GM11168 (cell line): Measurements from ENCODE around the gene GPS1.

Experiments
- in situ Hi-C: fragments of 300-500 bp; cut with MboI; formaldehyde crosslinking; loops from one replicate; pipeline ENCODE4 v1.12.0; 2022; ENCODE audit warnings: low sequenced_read_pairs; ENCODE audit not compliant: unreplicated experiment

GPS1 gene

GRCh38 chr17:82073446-82073845 is 21.7 kb downstream of the GPS1 start:
- in situ Hi-C loops: no loop called here

- in situ Hi-C loops: no loop called here
Observed at GRCh38 chr17:82076018-82076784, 24.5 kb downstream of the GPS1 start.

- in situ Hi-C loops: no loop called here
Observed at GRCh38 chr17:82076785-82077591, 25.3 kb downstream of the GPS1 start.

DNA sequence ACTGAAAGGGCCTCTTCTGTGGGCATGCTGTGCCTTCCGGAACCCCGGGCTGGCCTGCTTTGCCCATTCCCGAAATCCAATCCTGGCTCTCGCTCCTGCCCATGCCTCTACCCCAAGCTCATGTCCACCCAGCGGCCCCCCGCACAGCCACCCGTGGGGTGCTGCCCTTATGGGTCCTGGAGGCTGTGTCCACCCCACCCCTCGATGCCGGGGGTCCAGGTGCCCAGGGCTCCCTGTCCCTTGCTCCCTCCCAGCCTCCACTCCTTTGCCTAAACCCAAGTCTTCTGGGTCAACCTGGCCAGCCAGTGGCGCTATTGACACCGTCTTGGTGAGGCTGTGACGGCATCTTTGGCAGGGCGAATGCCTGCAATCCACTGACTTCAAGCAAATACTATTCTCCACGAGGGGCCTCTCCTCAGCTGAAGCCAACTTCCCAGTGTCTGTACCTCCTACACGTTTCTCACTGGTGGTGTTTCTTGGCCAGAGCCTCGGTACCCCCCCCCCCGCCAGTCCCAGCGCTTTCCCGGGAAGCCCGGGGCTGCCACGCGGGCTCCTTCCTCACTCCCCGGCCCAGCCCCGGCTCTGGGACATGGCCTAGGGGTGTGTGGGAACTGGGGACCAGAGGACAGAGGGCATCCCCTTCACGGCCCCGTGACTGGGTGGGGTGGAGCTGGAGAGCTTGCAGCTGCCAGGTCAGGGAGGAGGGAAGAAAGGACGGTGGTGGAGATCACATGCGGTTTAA is 26.1 kb downstream of the GPS1 start:
- in situ Hi-C loops: no loop called here

- in situ Hi-C loops: no loop called here
Observed at GRCh38 chr17:82078433-82078832, 26.7 kb downstream of the GPS1 start.

DNA sequence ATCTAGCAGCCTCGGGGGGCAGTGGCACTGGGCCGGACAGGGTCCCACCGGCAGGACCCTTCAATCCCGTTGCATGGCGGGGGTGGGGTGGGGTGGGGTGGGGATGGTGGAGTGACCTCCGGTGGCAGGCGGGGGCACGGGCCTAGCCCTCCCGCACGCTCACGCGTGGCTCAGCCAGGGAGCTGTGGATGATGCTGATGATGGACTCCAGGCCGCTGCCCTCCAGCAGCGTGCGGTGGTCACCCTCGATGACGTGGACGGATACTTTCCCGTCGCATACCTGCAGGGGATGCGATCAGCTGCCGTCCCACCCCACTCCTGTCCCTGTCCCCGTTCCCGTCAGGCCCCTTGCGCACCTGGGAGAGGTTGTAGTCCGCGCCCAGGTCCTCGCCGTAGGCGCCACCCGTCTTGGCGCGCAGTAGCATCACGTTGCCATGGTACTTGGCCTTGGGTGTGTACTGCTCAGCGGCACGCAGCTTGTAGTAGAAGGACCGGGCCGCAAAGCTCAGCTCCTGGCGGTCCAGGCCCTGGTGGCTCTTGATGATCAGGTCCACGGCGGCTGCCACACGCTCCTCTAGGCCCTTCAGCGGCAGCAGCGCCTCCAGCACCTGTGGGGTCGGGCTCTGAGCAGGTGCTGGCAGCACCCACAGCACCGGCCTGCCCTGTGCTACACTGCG is 27.4 kb downstream of the GPS1 start:
- in situ Hi-C loops: no loop called here

- in situ Hi-C loops: no loop called here
Observed at GRCh38 chr17:82080048-82080788, 28.5 kb downstream of the GPS1 start.

DNA sequence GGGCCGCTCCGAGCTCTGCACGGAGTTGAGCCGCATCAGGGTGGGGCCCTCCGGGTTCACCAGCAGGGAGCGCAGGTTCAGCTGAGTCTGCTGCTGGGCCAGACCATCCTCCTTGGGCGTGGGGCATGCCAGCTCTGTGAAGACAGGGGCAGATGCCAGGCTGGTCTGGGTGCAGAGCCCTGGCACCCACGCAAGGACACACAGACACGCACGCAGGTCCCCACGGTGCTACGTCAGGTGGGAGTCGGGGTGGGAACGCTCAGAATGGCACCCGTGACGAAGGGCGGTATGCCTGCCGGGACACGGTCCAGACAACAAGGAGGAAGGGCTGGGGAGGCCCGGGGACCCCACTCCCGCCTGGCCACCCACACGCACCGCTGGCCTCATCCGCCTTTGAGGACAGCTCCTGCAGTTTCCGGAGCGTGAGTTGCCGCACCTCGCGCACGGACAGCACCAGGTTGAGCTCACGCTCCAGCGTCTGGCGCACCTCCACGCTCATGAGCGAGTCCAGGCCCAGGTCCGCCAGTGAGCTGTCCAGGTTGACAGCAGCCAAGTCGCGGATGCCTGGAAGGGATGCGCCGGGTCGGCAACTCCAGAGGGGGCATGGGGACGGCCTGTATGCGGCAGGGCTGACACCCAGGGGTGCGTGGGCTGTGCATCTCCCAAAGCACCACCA is 29.2 kb downstream of the GPS1 start:
- in situ Hi-C loops: no loop called here

- in situ Hi-C loops: no loop called here
Observed at GRCh38 chr17:82081546-82081945, 29.8 kb downstream of the GPS1 start.

- in situ Hi-C loops: no loop called here
Observed at GRCh38 chr17:82081966-82082365, 30.3 kb downstream of the GPS1 start.

DNA sequence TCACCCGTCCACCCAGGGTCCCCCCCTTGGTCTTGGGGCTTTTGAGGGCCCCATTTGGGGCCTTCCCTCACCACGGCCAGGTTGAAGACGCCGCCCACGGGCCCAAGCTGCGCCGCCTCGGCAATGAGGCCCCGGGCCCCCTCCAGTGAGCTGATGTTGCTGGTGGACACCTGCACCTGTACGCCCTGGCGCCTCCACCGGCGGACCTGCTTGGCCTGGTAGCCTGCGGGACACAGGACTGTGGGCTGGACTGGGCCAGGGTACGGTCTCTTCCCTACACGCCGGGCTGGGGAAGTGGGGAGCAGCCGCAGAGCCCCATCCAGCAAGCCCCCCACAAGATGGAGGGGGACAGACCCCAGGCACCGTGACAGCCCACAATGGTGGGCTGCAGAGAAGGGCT is 30.8 kb downstream of the GPS1 start:
- in situ Hi-C loops: no loop called here

DNA sequence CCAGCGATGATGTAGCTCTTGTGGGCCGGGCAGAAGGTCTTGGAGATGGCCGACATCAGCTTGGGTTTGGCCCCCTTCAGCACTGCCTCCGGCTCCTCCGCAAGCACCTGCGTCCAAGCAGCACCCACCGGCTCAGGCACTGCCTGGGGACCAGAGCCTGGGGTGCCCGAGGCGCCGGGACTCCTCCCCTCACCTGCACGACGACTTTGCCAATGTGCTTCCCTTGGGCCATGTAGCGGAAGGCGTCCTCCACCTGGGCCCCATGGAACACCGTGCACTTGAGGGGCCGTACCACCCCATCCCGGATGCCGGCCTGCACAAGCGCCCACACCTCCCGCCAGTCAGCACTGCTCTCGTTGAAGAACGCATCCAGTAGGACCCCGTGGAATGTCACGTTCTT is 31.3 kb downstream of the GPS1 start:
- in situ Hi-C loops: no loop called here

GRCh38 chr17:82083533-82084359 is 32.0 kb downstream of the GPS1 start:
- in situ Hi-C loops: no loop called here

DNA sequence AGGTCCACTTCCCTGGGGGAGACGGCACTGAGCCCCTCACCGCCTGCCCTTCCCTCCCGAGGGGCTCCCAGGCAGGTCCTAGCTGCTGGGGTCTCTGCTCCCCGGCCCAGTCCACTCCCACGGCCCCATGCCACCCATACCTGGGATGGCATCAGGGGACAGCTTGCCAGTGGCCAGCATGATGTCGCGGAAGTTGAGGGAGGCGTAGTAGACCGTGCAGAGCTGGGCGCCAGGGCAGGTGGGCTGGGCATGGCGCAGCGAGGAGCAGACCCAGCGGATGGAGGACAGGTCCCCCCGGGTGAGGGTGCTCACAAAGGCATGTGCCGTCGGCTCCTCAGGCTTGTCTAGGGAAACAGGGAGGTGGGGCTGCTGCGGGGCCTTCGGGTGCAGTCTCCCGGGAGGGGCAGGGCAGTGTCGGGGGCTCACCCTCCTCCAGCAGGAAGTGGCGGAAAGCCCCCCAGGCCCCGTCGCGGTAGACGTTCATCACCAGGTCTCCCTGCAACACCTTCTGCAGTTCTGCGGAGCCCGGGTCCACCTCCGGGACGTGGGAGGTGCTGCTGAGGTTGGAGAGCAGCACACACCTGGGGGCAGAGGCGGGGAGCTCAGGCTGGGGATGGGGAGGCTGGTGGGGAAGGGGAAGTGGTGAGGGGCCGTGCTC is 32.8 kb downstream of the GPS1 start:
- in situ Hi-C loops: no loop called here

DNA sequence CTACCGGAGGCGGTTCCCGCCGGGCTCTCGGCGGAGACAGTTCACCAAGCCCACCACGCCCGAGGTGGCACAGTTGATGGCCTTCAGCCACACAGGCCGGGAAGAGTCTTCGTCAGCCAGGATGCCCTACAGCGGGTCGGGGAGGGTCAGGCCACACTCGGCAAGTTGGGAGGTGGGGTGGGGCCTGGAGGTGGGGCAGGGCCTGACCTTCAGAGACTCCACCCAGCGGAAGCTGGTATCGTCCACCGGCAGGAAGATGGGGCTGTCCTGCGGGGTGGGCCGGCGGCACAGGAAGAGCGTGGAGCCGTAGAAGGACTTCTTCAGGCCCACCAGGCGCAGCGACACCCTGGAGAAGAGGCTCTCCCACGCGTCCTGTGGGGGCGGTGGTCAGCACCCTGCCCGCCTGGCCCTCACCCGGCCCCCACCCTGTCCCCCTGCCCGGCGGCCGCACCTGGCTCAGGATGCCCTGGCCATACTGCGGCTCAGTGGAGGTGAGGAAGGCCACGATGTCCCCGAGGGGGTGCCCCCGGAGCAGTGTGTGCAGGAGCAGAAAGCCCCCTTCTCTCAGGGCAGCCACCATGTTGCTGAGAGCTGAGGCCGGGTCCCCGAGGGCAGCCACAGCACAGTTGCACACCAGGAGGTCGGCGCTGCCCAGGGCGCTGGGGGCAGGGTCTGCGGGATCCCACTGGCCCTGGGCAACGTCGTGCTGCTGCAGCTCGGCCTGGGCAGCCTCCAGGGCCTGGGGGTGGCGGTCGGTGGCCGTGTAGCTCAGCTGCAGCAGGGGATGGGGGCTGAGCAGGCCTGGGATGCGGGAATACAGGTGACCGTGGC is 33.5 kb downstream of the GPS1 start:
- in situ Hi-C loops: no loop called here

GRCh38 chr17:82085931-82086764 is 34.5 kb downstream of the GPS1 start:
- in situ Hi-C loops: no loop called here
